NCI-H510A (cell line): ENCODE measurements around the gene RNPEPL1.
"Not testable (repeated sequence)": the region's sequence is repeated elsewhere in the genome, so short reads cannot be mapped to it uniquely, and the experiment has no call there.

ENCODE experiments used
- DNase-seq: peaks from one replicate; lab custom pipeline; 2025; lab: John Stamatoyannopoulos, UW

Gene RNPEPL1

DNA sequence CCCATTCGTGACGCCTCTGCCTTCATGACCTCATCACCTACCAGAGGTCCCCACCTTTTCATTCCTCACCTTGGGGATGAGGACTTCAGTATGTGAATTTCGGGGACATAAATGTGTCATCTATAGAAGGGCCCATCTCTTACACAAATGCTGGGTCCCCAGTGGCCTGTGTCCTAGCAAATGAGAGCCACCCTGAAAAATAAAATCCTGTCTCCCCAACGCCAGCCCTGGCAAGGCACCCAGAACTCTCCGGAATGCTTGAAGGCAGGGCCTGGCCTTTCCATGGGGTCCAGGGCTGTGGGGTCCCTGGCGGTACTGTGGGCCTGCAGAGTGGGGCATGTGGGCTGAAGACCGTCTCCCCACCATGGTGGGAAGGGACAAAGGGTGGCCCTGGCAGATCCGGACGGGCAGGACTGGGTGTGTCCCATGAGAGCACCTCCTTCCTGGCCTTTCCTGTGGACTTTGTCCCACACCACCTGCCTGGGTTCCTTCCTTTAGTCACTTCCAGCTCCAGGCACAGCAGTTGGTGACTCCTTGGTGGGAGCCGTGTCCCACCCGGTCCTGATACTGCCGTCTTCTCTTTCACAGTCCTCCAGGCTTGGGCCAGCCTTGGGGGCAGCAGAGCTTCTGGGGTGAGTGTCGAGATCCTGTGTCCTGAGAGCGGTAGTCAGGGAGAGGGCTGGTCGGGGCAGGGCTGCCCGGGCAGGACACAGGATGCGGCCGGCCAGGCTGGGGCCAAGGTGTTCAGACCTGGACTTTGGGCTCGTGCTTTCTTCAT is 36.8 kb downstream of the RNPEPL1 start:
- DNase-seq: no peak

DNA sequence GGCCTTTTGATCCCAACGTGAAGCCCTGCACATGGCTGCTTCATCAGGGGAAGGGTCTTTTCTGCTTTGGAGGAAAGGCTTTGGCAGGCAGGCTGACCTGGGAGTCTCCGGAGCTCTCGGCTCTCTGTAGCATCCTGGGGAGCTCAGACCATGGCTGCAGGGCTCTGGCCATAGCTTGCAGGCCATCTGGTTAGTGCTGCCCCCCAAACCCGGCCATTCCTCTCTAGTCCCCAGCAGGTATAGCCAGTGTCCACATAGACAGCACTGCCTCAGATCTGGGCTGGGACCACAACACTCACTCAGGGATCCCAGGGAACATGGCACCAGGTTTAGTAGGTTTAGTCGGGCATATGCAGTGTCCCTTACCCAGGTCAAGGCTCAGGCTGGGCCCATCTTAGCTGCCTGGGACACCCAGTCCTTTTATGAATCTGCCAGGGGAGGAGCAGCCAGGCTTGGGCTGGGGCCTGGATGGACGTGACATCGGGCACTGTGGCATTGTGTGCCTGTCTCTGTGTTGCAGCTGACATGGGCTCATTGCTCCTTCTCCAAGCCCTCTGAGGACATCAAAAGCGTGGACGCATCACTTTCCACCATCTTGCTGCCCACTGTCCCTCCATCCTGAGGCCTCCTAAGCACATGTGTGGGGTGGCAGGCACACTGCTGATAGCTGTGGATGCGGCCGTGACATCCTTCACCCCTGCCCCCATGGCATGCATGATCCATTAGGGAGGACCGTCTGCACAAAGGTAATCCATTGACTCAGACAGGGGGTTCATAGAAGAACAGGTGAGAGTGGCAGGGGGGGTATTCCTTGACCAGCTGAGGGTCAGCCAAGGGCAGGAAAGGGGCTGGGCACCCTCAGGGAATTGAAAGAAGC is 37.8 kb downstream of the RNPEPL1 start:
- no peak for DNase-seq

DNA sequence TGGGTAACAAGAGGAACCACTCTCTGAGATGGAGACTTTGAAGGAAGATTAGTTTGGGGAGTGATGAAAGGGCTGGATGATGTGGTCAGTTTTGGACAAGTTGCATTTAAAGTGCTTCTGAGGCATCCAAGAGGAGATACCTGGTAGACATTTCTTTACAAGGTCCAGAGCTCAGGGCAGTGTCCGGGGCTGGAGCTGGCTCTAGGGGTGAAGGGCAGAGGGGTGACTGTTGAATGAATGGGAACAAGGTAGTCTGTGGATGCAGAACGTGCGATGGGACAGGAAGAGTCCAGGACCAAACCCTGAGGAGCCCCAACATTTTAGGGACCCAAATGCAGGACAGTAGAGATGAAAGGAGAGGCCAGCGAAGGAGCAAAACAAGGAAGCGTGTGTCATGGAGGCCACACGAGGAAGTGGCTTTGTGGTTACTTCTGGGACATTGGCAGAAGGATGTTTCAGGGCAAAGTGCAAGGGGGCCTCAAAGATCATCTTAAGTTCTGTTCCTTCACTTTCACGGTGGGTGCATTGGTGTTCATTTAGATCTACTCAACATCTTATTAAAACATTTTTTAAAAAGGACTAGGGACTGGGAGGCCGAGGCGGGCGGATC is 43.4 kb downstream of the RNPEPL1 start:
- no peak for DNase-seq

DNA sequence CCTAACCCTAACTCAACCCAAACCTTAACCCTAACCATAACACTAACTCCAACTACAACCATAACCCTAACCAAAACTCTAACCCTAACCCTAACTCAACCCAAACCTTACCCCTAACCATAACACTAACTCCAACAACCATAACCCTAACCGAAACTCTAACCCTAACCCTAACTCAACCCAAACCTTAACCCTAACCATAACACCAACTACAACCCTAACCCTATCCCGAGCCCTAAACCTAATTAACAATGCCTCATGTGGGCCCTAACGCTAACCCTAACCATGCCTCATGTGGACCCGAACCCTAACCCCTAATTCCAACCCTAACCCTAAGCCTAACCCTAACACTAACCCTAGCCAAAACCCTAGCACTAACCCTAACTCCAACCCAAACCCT is 45.5 kb downstream of the RNPEPL1 start:
- no peak for DNase-seq

DNA sequence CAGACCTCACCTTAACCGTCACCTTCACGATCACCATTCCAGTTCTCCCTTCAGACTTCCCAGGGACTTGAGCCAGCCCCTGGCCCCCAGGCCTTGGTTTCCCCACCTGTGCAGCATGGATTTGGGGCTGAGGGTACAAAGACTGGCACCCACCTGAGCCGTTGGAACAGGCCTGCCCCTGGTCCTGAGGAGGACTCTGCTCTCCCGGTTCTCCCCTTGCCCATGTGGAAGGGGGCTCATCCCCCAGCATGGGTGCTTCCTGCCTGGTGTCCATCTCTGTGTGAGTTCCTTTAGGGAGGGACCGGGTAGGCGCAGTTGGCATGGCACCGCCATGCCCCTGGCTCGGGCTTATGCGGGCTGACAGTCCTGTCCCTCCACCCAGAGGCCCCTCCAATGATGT is 46.1 kb downstream of the RNPEPL1 start:
- no peak for DNase-seq

DNA sequence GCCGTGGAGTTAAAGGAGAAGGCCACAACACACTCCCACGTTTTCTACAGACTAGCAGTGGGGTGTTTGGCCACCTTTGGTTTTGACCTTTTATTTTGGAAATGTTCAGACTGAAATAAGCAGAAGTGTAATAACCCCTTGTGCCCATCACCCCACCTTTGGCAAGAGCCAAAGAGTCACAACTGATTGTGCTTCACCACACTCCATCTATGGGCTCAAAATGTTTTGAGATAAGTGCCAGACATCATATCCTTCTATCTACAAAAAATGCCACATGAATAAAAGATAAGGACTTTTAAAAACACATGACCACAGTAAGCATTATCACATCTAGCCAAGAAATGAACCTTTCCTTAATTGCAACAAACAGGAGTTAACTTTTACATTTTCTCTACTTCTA is 47.1 kb downstream of the RNPEPL1 start:
- no peak for DNase-seq

DNA sequence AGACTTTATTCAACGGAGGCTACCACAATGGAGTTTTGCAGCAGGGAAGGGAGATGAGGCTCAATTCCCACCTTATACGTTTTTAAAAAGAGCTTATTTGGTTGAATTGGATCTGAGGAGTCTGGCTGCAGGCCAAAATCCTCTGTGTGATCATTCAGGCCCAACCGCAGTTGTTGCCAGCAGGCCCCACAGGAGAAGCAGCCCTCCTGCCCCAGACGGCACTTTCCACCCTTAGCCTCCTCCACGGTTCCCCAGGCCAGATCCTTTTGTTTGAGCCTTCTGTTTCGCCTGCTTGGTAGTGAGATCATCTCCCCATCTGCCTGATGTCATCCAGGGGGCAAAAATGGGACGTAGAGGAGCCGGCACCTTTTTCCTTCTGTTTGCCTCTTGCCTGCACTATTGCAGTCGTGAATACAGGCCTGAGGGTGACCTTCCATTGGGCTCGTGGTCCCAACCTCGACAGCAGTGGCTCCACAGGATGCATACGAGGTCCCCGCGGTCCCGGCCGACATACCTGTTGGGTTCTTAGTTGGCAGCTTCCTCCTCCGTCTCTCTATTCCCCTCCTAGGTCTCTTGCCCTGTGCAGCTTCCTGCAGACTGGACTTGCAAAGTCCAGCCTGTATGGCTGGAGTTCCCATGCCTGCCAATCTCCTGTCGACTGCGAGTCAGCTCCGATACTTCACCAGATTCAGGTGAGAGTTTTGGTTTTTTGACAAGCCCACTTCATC is 47.7 kb downstream of the RNPEPL1 start:
- DNase-seq: no peak

DNA sequence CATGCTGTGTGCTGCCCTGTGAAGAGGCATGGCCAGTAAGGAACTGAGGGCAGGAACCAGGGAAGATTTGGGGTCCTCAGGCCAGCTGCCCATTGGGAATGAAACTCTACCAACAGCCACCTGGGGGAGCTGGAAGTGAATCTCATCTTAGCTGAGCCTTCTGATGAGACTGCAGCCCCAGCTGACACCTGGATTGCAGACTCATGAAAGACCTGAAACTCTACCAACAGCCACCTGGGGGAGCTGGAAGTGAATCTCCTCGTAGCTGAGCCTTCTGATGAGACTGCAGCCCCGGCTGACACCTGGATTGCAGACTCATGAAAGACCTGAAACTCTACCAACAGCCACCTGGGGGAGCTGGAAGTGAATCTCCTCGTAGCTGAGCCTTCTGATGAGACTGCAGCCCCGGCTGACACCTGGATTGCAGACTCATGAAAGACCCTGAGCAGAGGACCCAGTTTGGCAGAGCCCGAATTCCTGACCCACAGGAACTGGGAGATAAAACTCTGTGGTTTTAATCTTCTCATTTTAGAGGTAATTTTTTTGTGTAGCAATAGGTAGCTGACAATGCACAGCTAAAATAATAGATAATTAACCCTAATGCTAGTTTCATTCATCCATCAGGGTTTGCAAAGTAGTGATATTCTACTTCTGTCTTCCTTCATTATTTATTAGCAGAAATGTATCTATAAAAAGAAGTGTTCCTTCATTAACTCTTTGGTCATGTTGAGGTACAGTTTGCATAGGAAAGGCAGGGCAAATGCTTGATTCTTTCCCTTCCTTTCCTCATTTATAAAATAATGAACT is 48.8 kb downstream of the RNPEPL1 start:
- DNase-seq: not testable (repeated sequence)

DNA sequence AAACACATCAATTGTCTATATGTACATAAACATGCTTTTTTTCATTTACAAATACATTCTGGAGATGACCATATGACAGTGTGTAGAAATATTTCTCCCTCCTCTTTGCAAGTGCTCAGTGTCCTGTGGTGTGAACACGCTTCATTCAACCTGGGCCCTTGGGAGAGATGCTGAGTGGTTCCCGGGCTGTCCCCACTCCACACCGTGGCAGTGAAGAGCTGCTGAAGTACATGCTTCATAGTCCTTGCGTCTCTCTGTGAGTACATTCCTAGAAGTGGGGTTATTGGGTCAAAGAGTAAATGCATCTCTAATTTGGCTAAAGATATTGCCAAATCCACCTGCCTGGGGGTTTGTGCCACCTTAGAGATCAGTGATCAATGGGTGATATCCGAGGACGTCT is 50.5 kb downstream of the RNPEPL1 start:
- DNase-seq: no peak

DNA sequence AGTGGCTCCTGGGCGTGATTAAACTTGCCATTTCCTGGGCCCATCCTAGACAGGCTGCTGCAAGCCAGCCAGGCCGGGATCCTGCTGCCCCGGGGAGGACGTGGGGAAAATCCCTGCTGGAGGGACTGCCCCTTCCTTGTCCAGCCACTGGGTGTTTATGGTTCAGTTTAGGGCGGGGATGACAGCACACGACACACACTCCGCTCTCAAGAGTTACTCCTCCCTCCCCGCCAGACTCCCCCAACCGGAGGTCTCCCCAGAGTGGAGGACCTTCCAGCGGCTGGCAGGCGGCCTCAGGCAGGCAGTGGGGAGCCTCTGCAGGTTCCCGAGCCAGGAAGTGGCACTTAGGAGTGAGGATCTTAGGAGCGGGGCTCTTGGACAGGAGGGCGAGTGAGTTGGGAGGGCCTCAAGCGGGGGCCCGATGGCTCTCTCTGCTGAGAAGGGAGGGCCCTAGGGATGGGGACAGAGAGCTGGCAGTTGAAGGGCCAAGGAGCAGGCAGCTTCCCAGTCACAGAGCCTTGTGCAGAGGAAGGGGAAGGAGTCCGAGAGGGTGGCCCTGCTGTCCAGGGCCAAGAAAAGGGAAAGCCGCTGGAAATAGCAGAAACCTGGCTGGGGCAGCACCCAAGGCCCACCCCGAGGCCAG is 51.3 kb downstream of the RNPEPL1 start:
- DNase-seq: no peak

DNA sequence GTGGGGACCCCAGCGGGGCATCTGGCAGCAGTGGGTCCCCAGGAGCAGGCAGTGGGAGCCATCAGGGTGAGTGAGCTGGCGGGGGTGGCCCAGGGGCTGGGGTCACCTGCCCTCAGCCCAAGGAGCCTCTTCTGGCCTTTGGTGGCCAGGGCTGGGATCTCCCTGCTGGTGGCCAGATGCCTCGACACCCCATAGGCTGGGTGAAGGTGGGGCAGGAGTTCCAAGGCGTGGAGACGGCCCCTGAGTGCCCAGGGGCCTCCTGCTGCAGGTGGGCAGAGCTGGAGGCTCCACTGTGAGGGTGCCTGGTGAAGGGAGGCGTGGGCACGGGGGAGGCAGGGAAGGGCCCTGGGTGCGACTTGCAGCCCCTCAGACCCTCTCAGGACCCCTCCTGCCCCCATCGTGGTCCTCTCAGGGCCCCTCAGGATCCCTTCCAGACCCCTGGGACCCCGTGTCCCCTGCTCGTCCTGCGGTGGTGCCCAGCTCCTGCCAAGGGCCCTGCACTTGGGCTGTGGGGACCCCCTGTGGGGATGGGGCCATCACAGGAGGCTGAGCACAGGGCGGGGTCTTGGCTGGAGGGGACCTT is 52.0 kb downstream of the RNPEPL1 start:
- no peak for DNase-seq

DNA sequence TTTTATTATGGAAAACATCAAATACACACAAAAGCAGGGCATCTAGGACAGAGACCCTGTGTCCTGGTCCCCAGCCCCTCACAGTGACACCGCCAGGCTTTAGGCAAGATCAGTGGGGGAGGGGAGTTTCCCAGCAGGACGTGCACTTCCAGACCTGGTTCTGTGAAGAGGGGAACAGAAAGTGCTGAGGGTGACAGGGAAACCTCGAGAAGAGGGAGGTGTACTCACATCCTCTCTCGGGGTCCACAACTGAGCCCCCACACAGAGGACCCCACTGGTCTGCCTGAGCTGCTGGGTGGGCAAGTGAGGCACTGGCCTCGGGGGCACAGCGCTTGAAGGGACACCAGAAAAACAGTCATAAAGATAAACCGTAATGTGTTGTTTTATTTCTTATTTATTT is 52.6 kb downstream of the RNPEPL1 start:
- DNase-seq: no peak

DNA sequence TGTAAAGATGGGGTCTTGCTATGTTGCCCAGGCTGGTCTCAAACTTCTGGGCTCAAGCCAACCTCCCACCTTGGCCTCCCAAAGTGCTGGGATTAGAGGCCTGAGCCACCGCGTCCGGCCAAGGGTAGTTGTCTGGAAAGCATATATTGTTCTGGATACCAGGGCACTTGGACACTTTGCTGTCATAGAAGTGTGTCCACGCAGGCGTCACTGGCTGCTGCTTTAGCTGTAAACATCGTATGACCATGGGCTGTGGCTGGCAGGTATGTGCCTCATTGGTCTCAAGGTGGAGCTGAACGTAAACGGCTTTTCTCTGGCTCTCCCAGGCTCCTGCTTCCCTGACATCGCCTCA is 53.8 kb downstream of the RNPEPL1 start:
- DNase-seq: no peak

DNA sequence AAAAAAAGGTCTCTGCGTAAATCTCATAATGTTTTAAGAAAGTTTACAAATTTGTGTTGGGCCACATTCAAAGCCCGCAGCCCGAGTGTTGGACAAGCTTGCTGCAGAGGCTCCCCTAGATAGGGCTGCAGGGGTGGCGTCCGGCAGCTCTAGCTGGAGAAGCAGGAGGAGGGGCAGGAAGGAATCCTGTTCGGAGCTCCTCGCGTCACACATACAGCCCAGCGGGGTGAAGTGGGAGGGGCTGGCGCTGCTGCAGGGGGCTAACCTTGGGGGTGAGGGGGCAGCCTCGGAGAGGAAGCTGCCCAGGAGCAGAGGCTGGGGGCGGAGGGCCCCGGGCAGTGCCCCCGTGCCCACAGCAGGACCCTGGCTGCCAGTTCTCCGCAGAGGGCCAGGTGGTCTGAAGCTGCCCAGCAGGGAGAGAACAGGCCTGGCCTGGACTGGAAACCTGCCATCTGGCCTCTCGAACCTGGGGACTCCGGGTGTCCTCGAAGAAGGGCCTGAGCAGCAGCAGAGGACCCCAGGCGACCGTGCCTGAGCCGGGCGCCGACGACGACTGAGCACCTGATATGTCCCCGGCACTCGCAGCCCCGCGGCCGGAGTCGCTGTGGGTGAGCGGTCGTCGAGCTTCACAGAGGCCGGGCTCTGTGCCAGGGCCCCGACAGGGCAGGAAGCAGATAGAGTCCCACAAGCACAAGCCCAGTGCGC is 54.4 kb downstream of the RNPEPL1 start:
- no peak for DNase-seq

DNA sequence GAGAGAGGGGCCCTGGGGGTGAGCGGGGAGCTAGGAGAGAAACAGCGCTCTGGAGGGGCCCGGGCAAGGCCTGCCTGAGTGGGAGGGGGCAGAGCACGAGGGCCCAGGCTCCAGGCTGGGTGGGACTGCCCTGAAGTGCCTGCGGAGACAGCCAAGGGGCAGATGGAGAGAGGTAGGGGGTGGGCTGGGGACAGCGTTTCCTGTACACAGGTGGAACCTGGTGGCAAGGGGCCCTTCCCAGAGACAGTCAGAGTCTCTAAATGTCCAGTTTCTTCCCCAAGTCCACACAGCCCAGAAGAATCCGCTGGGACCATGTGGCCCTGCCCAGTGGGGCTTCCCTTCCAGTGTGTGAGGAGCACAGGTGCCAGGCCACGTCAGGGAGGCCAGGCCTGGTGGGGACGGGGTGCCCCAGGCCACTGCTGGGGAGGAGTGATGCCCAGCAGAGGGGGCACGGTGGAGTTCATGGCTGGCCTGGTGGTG is 55.3 kb downstream of the RNPEPL1 start:
- DNase-seq: no peak

DNA sequence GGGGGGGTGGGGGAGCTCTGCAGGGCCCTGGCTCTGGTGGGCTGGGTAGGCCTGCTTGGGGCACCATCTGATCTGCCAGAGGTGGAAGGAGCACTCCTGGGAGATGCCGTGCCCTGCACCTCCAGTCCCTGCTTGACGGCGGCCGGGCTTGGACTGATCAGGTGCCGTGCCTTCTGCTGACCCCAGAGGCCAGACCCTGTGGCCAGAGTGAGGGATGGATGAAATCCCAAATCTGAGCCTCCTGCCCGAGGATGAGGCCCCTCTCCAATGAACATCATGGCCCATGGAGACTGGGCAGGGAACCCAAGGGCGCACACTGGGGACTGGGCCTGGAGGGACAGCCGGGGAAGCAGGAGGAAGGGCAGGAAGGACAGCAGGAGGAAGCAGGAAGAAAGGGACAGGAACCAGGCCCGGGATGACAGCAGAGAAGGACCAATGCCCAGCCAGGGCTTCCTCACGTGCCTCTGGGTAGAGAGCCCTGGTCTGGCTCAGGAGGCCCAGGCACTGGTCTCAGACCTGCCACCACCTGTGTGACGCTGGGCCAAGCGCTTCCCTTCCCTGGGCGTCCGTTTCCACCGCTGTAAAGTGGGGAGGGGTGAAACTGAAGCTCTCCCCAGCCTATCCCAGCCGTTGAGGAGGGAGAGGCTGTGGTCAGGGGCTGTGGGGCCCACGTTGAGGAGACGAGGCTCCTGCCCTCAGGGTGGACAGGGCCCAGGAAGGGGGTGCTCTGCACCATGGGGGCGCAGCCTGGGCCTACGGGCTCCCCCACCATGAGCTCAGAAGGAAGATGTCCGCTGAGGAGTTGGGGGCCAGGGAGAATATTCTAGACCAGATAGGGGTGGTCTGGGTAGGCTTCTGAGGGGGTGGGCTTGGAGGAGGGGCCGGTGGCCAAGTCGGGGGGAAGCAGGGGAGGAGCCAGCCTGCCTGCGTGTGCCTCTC is 56.0 kb downstream of the RNPEPL1 start:
- DNase-seq: no peak

DNA sequence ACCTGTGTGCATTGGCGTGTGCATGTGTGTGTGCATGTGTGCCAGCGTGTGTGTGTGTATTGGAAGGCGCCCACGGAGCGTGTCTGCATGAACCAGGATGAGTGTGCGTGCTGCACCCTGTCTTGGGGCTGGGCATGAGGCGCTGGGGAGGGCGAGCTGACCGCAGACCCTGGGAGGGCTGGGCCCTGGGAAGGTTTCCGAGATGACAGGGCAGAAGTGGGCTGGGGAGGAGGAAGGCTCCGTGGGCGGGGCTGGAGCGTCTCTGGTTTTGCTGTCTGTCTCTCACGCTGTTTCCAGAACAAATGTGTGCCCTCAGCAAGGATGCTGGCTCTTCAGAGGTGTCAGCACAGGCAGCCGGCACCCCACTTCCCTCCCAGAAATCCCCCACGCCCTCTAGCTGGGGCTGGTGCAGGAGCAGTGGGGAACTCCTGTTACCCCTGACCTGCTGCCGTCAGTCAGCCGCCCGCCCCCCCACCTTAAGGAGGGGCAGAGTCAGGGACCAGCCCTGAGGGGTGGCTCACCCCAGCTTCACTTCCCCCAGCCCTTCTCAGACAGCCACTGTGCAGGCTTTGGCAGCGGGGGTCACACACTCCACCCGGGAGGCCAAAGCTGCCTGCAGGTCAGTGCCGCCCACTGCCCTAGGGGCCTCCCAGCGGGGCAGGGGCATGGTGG is 56.8 kb downstream of the RNPEPL1 start, which contains the start of gene GPR35:
TSS of gene GPR35 (plus strand) at position 531 of the 672 bp plus-strand sequence. CDS start 4,473 bp downstream, outside the sequence.
- DNase-seq: no peak
